HG03565 (cell line): ENCODE measurements around the gene MCF2L2.
"Not testable (repeated sequence)": the region's sequence is repeated elsewhere in the genome, so short reads cannot be mapped to it uniquely, and the experiment has no call there.

Experiments used
- ATAC-seq: cut with Tn5 transposase; IDR thresholded peaks from one replicate; pipeline ENCODE4 v1.9.1; 2021; ENCODE audit warnings: mild to moderate bottlenecking, moderate library complexity; ENCODE audit not compliant: unreplicated experiment

Gene MCF2L2, protein sequence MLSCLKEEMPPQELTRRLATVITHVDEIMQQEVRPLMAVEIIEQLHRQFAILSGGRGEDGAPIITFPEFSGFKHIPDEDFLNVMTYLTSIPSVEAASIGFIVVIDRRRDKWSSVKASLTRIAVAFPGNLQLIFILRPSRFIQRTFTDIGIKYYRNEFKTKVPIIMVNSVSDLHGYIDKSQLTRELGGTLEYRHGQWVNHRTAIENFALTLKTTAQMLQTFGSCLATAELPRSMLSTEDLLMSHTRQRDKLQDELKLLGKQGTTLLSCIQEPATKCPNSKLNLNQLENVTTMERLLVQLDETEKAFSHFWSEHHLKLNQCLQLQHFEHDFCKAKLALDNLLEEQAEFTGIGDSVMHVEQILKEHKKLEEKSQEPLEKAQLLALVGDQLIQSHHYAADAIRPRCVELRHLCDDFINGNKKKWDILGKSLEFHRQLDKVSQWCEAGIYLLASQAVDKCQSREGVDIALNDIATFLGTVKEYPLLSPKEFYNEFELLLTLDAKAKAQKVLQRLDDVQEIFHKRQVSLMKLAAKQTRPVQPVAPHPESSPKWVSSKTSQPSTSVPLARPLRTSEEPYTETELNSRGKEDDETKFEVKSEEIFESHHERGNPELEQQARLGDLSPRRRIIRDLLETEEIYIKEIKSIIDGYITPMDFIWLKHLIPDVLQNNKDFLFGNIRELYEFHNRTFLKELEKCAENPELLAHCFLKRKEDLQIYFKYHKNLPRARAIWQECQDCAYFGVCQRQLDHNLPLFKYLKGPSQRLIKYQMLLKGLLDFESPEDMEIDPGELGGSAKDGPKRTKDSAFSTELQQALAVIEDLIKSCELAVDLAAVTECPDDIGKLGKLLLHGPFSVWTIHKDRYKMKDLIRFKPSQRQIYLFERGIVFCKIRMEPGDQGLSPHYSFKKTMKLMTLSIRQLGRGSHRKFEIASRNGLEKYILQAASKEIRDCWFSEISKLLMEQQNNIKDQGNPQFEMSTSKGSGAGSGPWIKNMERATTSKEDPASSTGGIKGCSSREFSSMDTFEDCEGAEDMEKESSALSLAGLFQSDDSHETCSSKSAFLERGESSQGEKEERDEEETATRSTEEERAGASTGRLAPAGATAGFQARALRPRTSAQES

GRCh38 chr3:183428447-183429211 lies at the start of gene MCF2L2:
Gene MCF2L2, minus strand, starts transcription at chr3:183428619. Its CDS starts 642 bp downstream, at chr3:183427977.
- no peak for ATAC-seq

- no peak for ATAC-seq
Observed at GRCh38 chr3:183477801-183478456, 49.5 kb upstream of the MCF2L2 start.

- ATAC-seq, result not testable (repeated sequence)
Observed at GRCh38 chr3:183475764-183476162, 47.3 kb upstream of the MCF2L2 start.

DNA sequence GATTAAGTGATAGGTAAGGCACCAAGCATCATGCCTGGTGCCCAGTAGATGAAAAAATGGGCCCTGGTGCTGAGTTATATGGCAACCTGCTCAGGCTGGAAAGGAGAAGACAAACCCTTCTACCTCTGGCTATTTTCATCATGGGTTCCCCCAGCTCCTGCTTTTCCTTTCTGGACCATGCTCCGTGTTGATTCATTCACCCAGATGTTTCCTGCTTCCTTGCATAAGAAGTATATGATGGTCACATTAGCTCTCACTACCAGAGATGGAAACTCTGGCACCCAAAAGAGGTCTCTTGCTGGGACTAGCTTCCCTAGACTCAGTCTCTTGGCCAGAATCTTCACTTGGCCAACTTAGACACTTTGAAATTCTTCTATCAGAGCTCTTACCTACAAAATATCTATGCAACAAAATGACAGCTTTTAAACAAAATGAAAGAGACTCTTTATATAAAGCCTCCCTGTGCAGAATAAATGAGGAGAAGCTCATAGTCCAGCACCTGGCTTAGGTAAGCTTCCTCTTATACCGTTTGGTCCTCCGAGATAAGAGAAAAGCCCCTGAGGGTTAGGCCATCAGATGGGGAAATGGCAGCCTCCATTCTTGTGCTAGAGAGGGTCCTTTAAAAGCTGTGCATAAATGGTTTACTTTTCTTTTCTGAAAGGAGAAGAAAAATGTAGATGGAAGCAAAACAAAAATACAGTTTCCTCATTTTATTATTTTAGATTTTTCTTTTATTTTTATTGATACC lies 46.8 kb upstream of the MCF2L2 start:
- no peak for ATAC-seq

GRCh38 chr3:183473969-183474368 lies 45.5 kb upstream of the MCF2L2 start:
- ATAC-seq, result no peak

GRCh38 chr3:183472155-183472554 lies 43.7 kb upstream of the MCF2L2 start:
- ATAC-seq, result no peak

- no peak for ATAC-seq
Observed at GRCh38 chr3:183468424-183468823, 40.0 kb upstream of the MCF2L2 start.

DNA sequence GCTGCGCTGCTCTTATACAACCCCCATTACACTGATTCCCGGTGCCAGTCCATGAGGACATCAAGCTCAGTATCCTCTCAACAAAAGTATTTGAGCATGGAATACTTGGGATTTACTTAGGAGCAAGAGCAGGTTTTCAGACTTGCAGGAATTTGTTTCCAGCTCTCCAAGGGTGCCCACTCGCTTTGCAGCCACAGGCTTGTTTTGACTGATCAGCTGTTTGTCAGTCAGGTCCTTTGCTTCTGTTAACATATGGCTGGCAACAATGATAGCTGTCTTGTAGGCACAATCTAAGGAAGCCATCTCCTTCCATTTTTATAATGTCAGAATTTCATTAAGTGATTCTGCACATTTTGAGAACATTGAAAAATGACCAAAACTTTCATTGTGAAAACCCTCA lies 38.2 kb upstream of the MCF2L2 start:
- no peak for ATAC-seq

DNA sequence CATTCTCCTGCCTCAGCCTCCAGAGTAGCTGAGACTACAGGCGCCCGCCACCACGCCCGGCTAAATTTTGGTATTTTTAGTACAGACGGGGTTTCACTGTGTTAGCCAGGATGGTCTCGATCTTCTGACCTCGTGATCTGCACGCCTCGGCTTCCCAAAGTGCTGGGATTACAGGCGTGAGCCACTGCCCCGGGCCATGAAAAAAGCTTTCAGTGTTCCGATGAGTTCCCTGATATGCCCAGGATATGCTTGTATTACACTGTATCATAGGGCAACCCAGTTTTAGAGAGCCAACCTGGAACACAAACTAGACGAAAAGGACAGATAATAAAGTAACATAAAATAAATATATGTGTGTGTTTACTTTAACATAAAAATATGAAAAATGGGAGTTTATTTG lies 37.3 kb upstream of the MCF2L2 start:
- ATAC-seq, result not testable (repeated sequence)

- no peak for ATAC-seq
Observed at GRCh38 chr3:183464480-183464879, 36.1 kb upstream of the MCF2L2 start.

- ATAC-seq, result no peak
Observed at GRCh38 chr3:183460081-183461055, 31.9 kb upstream of the MCF2L2 start.

GRCh38 chr3:183455089-183455488 lies 26.7 kb upstream of the MCF2L2 start:
- ATAC-seq, result no peak

GRCh38 chr3:183454064-183454463 lies 25.6 kb upstream of the MCF2L2 start:
- ATAC-seq, result no peak

DNA sequence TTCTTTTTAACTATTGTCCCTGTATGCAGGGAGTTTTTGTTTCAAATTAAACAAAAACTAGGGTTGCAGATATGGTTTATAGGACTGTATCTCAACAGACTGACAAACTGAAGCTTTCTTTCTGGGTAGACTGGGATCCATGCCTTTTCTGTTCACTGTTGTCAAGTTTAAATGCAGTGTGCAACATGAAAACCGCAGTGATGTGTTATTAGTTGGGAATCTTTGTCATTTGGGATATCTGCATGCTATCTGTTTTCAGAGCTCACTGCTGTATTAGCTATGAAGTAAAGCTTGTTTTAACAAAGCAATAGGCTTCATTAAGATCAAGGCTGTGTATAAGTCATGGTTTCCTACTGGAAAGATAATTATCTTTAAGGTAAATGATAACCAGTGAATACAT lies 21.4 kb upstream of the MCF2L2 start:
- no peak for ATAC-seq

- no peak for ATAC-seq
Observed at GRCh38 chr3:183449391-183449790, 21.0 kb upstream of the MCF2L2 start.

DNA sequence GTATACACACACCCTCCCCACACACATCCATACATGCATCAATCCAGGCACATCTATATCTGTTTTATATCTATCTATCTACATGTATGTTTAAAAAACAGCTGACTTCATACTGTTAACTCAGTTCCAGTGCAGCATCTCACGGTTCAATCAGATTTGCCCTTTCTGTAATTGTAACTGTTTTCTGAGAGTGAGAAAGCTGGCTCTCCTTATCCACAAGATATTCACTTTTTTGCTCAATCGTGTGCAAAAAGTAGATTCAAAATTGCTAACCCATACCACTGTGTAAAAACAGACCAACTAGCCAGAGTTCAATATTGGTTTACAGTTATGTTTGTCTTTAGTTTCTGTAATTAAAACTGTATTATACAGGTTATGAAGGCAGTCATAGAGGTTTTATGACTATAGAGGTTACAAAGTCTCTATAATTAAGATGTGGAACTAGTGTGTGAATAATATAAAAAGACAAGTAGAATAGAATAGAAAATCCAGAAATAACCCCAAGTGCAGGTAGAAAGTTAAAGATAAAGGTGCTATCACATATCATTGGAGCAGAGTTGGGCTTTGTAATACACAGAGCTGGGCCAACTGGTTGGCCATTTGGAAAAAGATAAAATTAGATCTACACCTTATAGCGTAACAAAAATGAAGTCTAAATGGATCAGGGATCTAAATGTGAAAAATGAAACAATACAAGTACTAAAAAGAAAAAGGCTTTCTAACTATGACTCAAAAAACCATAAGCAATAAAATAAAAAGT lies 20.1 kb upstream of the MCF2L2 start:
- no peak for ATAC-seq

- ATAC-seq, result peak; percentile 71
Observed at GRCh38 chr3:183447206-183448001, 19.0 kb upstream of the MCF2L2 start.
